ENCODE measurements around the gene BCL11B.

DNA sequence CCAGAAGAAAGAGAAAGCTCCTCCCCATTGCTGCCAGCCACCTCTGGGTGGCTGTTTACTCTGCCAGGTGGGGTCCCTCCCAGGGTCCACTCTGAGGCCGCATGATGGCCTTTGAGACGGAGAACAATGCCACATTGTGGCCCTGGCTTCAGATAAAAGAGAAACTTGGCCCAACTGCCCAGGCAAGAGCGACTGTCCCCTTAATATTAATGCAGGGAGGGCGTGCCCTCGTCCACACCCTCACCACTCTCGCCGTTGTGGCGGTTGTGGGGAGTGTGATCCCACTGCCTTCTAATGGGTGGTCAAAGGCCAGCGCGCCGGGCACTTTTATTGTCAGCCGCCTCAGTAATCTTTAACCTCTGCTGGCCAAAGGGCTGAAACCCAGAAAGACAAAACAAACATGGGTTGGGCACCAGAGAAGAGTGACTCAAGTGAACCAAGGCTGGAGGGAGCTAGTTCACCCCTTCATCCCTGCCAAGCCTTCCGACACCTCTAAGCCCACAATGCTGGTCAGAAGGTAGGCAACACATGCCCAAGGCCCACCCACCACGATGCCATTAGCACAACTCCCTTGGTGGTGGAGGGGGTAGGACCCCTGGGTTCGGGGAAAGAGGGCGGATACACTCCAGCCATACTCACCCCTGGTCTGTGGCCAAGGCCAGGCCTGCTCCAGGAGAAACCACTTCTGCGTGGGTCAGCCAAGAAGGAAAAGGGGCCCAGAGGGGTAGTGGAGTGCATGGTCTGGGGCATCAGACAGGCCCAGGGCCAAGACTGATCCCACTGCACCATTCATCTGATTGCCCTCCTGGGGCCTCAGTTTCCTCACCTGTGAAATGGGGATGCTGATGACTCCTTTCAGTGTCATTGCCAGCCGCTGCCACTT is 44.5 kb upstream of the BCL11B start:
- TF ChIP-seq, protein P1, sequence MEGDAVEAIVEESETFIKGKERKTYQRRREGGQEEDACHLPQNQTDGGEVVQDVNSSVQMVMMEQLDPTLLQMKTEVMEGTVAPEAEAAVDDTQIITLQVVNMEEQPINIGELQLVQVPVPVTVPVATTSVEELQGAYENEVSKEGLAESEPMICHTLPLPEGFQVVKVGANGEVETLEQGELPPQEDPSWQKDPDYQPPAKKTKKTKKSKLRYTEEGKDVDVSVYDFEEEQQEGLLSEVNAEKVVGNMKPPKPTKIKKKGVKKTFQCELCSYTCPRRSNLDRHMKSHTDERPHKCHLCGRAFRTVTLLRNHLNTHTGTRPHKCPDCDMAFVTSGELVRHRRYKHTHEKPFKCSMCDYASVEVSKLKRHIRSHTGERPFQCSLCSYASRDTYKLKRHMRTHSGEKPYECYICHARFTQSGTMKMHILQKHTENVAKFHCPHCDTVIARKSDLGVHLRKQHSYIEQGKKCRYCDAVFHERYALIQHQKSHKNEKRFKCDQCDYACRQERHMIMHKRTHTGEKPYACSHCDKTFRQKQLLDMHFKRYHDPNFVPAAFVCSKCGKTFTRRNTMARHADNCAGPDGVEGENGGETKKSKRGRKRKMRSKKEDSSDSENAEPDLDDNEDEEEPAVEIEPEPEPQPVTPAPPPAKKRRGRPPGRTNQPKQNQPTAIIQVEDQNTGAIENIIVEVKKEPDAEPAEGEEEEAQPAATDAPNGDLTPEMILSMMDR (conservative IDR thresholded peaks at IDR 0.05; ENCODE audit: low read length), result no peak
- TF ChIP-seq EZH2phosphoT487 (IDR thresholded peaks at IDR 0.05; ENCODE audit: borderline replicate concordance, low read depth, low read length), result no peak

Data from OCI-LY7 (cell line).